Neural progenitor cell (in vitro differentiated cells): ENCODE data around the gene SWI5.

Source experiments
- EZH2phosphoT487 ChIP-seq: fragments of 200-600 bp; sonication (generic); IDR thresholded peaks from 2 replicates; pipeline ENCODE4 v1.6.1; 2017; ENCODE audit warnings: antibody characterized with exemption
- TF ChIP-seq, protein P1 (sequence below): fragments of 200-600 bp; sonication (generic); IDR thresholded peaks from 2 replicates; pipeline ENCODE4 v1.5.1; 2017; ENCODE audit warnings: antibody characterized with exemption, mild to moderate bottlenecking

DNA sequence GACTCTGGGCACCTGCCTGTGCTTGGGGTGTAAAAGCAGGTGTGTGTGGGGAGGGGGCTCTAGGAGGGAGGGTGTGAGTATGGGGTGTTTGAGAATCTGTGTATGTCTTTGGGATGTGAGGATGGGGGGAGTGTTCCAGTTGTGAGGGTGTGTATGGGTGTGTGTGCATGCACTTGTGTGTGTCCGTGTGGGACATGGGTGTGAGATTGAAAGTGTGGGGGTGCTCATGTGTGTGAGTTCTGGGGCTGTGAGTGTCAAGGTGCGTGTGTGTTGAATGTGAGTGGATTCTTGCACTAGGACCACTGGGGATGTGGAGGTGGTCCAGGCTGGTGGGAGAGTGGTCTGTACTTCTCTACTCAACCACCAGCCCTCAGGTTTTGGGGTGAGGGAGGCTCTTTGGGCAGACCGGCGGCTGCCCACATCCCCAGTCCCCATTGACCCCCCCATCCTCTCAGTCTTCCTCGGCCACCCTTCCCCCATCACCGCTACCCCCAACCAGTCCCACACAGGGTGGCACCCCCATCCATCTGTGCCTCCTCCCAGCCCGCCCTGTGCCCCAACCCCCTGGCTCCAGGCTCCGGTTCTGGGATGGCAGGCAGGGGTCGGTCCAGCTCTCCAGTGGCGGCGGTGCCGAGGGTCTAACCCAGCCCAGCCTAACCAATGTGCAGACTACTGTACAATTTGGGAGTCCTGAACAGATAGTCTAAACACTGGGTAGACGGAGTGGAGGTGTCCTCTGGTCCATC, 31.8 kb upstream of the SWI5 start:
- no peak for TF ChIP-seq EZH2phosphoT487
- TF ChIP-seq, protein P1, sequence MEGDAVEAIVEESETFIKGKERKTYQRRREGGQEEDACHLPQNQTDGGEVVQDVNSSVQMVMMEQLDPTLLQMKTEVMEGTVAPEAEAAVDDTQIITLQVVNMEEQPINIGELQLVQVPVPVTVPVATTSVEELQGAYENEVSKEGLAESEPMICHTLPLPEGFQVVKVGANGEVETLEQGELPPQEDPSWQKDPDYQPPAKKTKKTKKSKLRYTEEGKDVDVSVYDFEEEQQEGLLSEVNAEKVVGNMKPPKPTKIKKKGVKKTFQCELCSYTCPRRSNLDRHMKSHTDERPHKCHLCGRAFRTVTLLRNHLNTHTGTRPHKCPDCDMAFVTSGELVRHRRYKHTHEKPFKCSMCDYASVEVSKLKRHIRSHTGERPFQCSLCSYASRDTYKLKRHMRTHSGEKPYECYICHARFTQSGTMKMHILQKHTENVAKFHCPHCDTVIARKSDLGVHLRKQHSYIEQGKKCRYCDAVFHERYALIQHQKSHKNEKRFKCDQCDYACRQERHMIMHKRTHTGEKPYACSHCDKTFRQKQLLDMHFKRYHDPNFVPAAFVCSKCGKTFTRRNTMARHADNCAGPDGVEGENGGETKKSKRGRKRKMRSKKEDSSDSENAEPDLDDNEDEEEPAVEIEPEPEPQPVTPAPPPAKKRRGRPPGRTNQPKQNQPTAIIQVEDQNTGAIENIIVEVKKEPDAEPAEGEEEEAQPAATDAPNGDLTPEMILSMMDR = no peak
